AG04449 (cell line): Measurements from ENCODE around the gene KRTAP29-1.
"Not testable (repeated sequence)": the region's sequence is repeated elsewhere in the genome, so short reads cannot be mapped to it uniquely, and the experiment has no call there.

ENCODE experiments used
- CTCF ChIA-PET: fragments of 350-600 bp; formaldehyde crosslinking; extraction: SDS; loops from one replicate; lab custom pipeline; 2021; ENCODE audit warnings: antibody characterized with exemption; lab: Yijun Ruan, JAX
- POLR2A ChIA-PET: fragments of 400-600, 350-600 bp; formaldehyde crosslinking; extraction: SDS; loops from one replicate; lab custom pipeline; 2020; ENCODE audit warnings: antibody characterized with exemption, inconsistent platforms; lab: Yijun Ruan, JAX
- DNase-seq: peaks from one replicate; pipeline ENCODE4 v3.0.0-alpha.2; 2010; ENCODE audit warnings: low read depth, low spot score
- H3K4me3 ChIP-seq: 2 replicates; pipeline ENCODE4 v1.5.1; 2011; ENCODE audit warnings: low read depth, mild to moderate bottlenecking, control low read depth, low read length
- TF ChIP-seq, protein P1 (sequence below): IDR thresholded peaks from one replicate; pipeline ENCODE4 v1.5.1; 2011; ENCODE audit warnings: mild to moderate bottlenecking, moderate library complexity, low read length, control low read depth, inconsistent platforms; ENCODE audit not compliant: insufficient read depth; ENCODE audit errors: missing control alignments

KRTAP29-1 gene

GRCh38 chr17:41265078-41265477, 37.6 kb downstream of the KRTAP29-1 start, which contains the start of gene KRTAP9-6:
Gene KRTAP9-6, plus strand, starts transcription at chr17:41265378. Its CDS starts 0 bp downstream, at chr17:41265378.
- H3K4me3 ChIP-seq = no peak within 1 kb of the TSS
- no peak for DNase-seq
- POLR2A ChIA-PET = no interaction called here
- CTCF ChIA-PET = interaction anchor here (1.4 to 1.6 kb wide), 2 partner anchors 12 to 64 kb away, joined by 3 to 4 read pairs; no protein-coding TSS in a partner anchor
- TF ChIP-seq, protein P1, sequence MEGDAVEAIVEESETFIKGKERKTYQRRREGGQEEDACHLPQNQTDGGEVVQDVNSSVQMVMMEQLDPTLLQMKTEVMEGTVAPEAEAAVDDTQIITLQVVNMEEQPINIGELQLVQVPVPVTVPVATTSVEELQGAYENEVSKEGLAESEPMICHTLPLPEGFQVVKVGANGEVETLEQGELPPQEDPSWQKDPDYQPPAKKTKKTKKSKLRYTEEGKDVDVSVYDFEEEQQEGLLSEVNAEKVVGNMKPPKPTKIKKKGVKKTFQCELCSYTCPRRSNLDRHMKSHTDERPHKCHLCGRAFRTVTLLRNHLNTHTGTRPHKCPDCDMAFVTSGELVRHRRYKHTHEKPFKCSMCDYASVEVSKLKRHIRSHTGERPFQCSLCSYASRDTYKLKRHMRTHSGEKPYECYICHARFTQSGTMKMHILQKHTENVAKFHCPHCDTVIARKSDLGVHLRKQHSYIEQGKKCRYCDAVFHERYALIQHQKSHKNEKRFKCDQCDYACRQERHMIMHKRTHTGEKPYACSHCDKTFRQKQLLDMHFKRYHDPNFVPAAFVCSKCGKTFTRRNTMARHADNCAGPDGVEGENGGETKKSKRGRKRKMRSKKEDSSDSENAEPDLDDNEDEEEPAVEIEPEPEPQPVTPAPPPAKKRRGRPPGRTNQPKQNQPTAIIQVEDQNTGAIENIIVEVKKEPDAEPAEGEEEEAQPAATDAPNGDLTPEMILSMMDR = no peak

GRCh38 chr17:41264599-41264998, 38.1 kb downstream of the KRTAP29-1 start:
- no peak for DNase-seq
- TF ChIP-seq, protein P1 = no peak
- CTCF ChIA-PET = interaction anchor here (1.6 kb wide), 1 partner anchor 65 kb away, joined by 3 read pairs; no protein-coding TSS in a partner anchor
- no peak overlapping the region for H3K4me3 ChIP-seq
- POLR2A ChIA-PET = no interaction called here

DNA sequence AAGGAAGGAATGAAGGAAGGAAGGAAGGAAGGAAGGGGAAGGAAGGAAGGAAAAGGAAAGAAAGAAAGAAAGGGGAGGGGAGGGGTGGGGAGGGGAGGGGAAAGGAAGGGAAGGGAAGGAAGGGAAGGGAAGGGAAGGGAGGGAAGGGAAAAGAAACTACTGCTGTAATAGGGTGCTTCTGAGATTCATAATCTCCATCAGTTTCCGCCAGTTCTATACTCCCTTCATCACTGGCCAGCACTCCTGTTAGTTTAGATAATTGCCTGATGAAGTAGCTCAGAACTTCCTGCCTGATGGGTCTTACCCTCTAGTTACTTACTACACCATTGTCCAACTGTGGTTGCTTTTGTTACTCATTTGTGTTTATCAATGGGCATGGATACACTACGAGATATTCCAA, 39.4 kb downstream of the KRTAP29-1 start:
- ChIA-PET CTCF (no interaction called here), POLR2A (no interaction called here)
- TF ChIP-seq, protein P1 = no peak
- DNase-seq = no peak
- no peak overlapping the region for H3K4me3 ChIP-seq

DNA sequence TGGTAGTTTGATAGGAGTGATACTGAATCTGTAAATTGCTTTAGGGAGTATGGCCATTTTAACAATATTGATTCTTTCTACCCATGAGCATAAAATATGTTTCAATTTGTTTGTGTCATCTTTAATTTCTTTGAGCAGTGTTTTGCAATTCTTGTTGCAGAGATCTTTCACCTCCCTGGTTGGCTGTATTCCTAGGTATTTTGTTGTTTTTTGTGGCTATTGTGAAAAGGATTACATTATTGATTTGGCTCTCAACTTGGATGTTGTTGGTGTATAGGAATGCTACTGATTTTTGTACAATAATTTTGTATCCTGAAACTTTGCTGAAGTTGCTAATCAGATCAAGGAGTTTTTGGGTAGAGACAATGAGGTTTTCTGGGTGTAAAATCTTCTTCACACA, 44.2 kb downstream of the KRTAP29-1 start:
- TF ChIP-seq, protein P1 = no peak
- CTCF ChIA-PET = no interaction called here
- DNase-seq = no peak
- no peak overlapping the region for H3K4me3 ChIP-seq
- POLR2A ChIA-PET = no interaction called here

DNA sequence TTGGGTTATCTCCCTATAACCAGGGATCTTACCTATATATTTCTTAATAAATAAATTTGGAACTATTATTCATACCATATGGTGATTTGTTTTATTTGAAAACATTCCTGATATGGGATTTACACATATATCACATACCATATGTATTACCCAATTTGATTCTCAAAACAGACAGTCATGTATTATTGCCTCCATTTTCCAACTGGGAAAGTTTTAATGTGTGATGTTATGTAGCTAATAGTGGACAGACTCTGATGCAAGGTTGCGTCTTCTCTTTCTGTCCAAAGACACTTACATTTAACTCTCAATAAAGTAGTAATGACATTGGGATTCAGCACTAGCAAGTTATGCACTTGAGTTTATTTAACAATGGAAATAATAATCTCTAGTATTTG, 46.4 kb downstream of the KRTAP29-1 start:
- ChIA-PET CTCF (no interaction called here), POLR2A (no interaction called here)
- no peak overlapping the region for H3K4me3 ChIP-seq
- DNase-seq = no peak
- TF ChIP-seq, protein P1 = no peak

GRCh38 chr17:41255381-41256290, 47.0 kb downstream of the KRTAP29-1 start, which contains the start of gene KRTAP9-9:
Gene KRTAP9-9, plus strand, starts transcription at chr17:41255384.
- H3K4me3 ChIP-seq, POLR2A ChIA-PET, CTCF ChIA-PET, DNase-seq: not testable (repeated sequence)
